GF-D8 (cell line): Measurements from ENCODE around the gene PIK3R3.

Source experiments
- DNase-seq: peaks from one replicate; lab custom pipeline; 2025; lab: John Stamatoyannopoulos, UW

Gene PIK3R3

GRCh38 chr1:46132529-46133180, at the start of gene PIK3R3:
Gene PIK3R3, minus strand, starts transcription at chr1:46132629. Its CDS starts 677 bp downstream, at chr1:46131952.
- DNase-seq = peak; percentile 90

- peak; percentile 27 for DNase-seq
Measured at GRCh38 chr1:46181343-46182260, 49.2 kb upstream of the PIK3R3 start.

GRCh38 chr1:46180082-46180616, 47.7 kb upstream of the PIK3R3 start:
- DNase-seq = no peak

- DNase-seq = peak; percentile 16
Measured at GRCh38 chr1:46179138-46180081, 47.0 kb upstream of the PIK3R3 start.

- DNase-seq = no peak
Measured at GRCh38 chr1:46176211-46176865, 43.9 kb upstream of the PIK3R3 start, which contains the start of gene P3R3URF. Gene P3R3URF, minus strand, starts transcription at chr1:46176488. Its CDS starts 17 bp downstream, at chr1:46176471.

- no peak for DNase-seq
Measured at GRCh38 chr1:46175243-46175642, 42.8 kb upstream of the PIK3R3 start.

GRCh38 chr1:46174448-46175231, 42.2 kb upstream of the PIK3R3 start, which contains the start of gene TSPAN1:
Gene TSPAN1, plus strand, starts transcription at chr1:46175087. Its CDS starts 6,021 bp downstream, at chr1:46181108.
- DNase-seq = no peak

- no peak for DNase-seq
Measured at GRCh38 chr1:46173361-46173856, 41.0 kb upstream of the PIK3R3 start.

- no peak for DNase-seq
Measured at GRCh38 chr1:46172321-46172720, 39.9 kb upstream of the PIK3R3 start.

- no peak for DNase-seq
Measured at GRCh38 chr1:46171871-46172270, 39.4 kb upstream of the PIK3R3 start.

- no peak for DNase-seq
Measured at GRCh38 chr1:46171351-46171750, 38.9 kb upstream of the PIK3R3 start.

GRCh38 chr1:46169811-46170454, 37.5 kb upstream of the PIK3R3 start:
- DNase-seq = no peak

- DNase-seq = no peak
Measured at GRCh38 chr1:46168477-46168876, 36.0 kb upstream of the PIK3R3 start.

GRCh38 chr1:46166521-46167462, 34.4 kb upstream of the PIK3R3 start:
- DNase-seq = no peak

GRCh38 chr1:46160212-46160611, 27.8 kb upstream of the PIK3R3 start:
- no peak for DNase-seq

GRCh38 chr1:46159516-46159915, 27.1 kb upstream of the PIK3R3 start:
- DNase-seq = no peak

- DNase-seq = no peak
Measured at GRCh38 chr1:46158312-46159281, 26.2 kb upstream of the PIK3R3 start.
